ENCODE data around the gene PIP5K1B.

DNA sequence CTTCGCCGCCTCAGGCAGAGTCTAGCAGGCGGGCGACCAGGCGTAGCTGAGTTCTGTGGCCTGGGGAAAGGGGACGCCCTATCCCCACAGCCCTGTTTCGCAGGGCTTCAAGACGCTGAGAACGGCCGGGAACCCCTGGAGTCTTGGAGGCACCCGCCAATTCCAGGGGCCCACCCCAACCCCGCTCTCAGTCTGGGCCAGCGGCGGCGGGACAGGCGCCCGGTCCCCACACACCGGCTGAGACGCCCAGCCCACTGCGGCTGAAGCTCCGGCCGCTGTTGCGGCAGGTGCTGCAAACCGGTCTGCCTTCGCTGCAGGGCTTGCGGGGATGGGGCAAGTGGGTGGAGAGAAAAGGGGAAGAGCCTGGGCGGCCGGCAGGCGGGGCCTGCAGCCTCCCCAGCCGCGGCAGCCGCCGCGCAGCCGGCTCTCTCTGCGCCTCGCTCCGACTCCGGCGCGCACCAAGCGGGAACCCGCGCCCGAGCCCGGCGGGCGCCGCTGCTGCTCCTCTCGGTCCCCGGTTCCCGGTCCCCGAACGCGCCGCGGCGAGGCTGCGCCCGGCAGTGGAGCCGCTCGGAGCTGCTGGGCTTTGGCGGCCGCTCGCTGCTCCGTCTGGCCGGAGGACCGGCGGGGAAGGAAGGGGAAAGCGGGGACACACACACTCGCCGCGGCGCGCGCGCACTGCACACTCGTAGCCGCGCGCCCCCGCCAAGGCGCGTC, at the start of gene PIP5K1B:
- TF ChIP-seq, protein P1, sequence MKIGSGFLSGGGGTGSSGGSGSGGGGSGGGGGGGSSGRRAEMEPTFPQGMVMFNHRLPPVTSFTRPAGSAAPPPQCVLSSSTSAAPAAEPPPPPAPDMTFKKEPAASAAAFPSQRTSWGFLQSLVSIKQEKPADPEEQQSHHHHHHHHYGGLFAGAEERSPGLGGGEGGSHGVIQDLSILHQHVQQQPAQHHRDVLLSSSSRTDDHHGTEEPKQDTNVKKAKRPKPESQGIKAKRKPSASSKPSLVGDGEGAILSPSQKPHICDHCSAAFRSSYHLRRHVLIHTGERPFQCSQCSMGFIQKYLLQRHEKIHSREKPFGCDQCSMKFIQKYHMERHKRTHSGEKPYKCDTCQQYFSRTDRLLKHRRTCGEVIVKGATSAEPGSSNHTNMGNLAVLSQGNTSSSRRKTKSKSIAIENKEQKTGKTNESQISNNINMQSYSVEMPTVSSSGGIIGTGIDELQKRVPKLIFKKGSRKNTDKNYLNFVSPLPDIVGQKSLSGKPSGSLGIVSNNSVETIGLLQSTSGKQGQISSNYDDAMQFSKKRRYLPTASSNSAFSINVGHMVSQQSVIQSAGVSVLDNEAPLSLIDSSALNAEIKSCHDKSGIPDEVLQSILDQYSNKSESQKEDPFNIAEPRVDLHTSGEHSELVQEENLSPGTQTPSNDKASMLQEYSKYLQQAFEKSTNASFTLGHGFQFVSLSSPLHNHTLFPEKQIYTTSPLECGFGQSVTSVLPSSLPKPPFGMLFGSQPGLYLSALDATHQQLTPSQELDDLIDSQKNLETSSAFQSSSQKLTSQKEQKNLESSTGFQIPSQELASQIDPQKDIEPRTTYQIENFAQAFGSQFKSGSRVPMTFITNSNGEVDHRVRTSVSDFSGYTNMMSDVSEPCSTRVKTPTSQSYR (CRISPR knock-in tag; IDR thresholded peaks at IDR 0.05), result peak; percentile 64; the same call in 1 of the 2 replicates
- TF ChIP-seq, protein P2, sequence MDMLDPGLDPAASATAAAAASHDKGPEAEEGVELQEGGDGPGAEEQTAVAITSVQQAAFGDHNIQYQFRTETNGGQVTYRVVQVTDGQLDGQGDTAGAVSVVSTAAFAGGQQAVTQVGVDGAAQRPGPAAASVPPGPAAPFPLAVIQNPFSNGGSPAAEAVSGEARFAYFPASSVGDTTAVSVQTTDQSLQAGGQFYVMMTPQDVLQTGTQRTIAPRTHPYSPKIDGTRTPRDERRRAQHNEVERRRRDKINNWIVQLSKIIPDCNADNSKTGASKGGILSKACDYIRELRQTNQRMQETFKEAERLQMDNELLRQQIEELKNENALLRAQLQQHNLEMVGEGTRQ (CRISPR knock-in tag; IDR thresholded peaks at IDR 0.05), result no peak
- TF ChIP-seq, protein P3, sequence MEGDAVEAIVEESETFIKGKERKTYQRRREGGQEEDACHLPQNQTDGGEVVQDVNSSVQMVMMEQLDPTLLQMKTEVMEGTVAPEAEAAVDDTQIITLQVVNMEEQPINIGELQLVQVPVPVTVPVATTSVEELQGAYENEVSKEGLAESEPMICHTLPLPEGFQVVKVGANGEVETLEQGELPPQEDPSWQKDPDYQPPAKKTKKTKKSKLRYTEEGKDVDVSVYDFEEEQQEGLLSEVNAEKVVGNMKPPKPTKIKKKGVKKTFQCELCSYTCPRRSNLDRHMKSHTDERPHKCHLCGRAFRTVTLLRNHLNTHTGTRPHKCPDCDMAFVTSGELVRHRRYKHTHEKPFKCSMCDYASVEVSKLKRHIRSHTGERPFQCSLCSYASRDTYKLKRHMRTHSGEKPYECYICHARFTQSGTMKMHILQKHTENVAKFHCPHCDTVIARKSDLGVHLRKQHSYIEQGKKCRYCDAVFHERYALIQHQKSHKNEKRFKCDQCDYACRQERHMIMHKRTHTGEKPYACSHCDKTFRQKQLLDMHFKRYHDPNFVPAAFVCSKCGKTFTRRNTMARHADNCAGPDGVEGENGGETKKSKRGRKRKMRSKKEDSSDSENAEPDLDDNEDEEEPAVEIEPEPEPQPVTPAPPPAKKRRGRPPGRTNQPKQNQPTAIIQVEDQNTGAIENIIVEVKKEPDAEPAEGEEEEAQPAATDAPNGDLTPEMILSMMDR (IDR thresholded peaks at IDR 0.05), result no peak
- TF ChIP-seq, protein P4, sequence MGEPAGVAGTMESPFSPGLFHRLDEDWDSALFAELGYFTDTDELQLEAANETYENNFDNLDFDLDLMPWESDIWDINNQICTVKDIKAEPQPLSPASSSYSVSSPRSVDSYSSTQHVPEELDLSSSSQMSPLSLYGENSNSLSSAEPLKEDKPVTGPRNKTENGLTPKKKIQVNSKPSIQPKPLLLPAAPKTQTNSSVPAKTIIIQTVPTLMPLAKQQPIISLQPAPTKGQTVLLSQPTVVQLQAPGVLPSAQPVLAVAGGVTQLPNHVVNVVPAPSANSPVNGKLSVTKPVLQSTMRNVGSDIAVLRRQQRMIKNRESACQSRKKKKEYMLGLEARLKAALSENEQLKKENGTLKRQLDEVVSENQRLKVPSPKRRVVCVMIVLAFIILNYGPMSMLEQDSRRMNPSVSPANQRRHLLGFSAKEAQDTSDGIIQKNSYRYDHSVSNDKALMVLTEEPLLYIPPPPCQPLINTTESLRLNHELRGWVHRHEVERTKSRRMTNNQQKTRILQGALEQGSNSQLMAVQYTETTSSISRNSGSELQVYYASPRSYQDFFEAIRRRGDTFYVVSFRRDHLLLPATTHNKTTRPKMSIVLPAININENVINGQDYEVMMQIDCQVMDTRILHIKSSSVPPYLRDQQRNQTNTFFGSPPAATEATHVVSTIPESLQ (CRISPR knock-in tag; IDR thresholded peaks at IDR 0.05), result no peak
- TF ChIP-seq RELA (CRISPR knock-in tag; IDR thresholded peaks at IDR 0.05; ENCODE audit: borderline replicate concordance) (no peak), CBFB (CRISPR knock-in tag; IDR thresholded peaks at IDR 0.05; ENCODE audit: low read depth) (no peak), ETV6 (CRISPR knock-in tag; IDR thresholded peaks at IDR 0.05) (no peak)
- TF ChIP-seq, protein P5, sequence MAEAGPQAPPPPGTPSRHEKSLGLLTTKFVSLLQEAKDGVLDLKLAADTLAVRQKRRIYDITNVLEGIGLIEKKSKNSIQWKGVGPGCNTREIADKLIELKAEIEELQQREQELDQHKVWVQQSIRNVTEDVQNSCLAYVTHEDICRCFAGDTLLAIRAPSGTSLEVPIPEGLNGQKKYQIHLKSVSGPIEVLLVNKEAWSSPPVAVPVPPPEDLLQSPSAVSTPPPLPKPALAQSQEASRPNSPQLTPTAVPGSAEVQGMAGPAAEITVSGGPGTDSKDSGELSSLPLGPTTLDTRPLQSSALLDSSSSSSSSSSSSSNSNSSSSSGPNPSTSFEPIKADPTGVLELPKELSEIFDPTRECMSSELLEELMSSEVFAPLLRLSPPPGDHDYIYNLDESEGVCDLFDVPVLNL (CRISPR knock-in tag; IDR thresholded peaks at IDR 0.05; ENCODE audit: borderline replicate concordance, low read depth), result no peak
- TF ChIP-seq, protein P6, sequence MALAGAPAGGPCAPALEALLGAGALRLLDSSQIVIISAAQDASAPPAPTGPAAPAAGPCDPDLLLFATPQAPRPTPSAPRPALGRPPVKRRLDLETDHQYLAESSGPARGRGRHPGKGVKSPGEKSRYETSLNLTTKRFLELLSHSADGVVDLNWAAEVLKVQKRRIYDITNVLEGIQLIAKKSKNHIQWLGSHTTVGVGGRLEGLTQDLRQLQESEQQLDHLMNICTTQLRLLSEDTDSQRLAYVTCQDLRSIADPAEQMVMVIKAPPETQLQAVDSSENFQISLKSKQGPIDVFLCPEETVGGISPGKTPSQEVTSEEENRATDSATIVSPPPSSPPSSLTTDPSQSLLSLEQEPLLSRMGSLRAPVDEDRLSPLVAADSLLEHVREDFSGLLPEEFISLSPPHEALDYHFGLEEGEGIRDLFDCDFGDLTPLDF (CRISPR knock-in tag; IDR thresholded peaks at IDR 0.05), result no peak
- TF ChIP-seq, protein P7, sequence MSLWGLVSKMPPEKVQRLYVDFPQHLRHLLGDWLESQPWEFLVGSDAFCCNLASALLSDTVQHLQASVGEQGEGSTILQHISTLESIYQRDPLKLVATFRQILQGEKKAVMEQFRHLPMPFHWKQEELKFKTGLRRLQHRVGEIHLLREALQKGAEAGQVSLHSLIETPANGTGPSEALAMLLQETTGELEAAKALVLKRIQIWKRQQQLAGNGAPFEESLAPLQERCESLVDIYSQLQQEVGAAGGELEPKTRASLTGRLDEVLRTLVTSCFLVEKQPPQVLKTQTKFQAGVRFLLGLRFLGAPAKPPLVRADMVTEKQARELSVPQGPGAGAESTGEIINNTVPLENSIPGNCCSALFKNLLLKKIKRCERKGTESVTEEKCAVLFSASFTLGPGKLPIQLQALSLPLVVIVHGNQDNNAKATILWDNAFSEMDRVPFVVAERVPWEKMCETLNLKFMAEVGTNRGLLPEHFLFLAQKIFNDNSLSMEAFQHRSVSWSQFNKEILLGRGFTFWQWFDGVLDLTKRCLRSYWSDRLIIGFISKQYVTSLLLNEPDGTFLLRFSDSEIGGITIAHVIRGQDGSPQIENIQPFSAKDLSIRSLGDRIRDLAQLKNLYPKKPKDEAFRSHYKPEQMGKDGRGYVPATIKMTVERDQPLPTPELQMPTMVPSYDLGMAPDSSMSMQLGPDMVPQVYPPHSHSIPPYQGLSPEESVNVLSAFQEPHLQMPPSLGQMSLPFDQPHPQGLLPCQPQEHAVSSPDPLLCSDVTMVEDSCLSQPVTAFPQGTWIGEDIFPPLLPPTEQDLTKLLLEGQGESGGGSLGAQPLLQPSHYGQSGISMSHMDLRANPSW (CRISPR knock-in tag; conservative IDR thresholded peaks at IDR 0.05; ENCODE audit: low read depth), result no peak

All from WTC11 (cell line).